ENCODE measurements around the gene PRH2.

PRH2 gene

GRCh38 chr12:10965476-10965875 is 36.4 kb downstream of the PRH2 start:
- DNase-seq = no peak

- DNase-seq = no peak
These were observed 37.3 kb downstream of the PRH2 start for GRCh38 chr12:10966314-10966713.

- no peak for DNase-seq
These were observed 38.4 kb downstream of the PRH2 start for GRCh38 chr12:10967409-10967808.

- no peak for DNase-seq
These were observed 39.9 kb downstream of the PRH2 start for GRCh38 chr12:10968765-10969456.

GRCh38 chr12:10974965-10975364 is 45.9 kb downstream of the PRH2 start:
- no peak for DNase-seq

GRCh38 chr12:10982244-10982643 is 53.2 kb downstream of the PRH2 start:
- no peak for DNase-seq
